Measurements from ENCODE around the gene TLR10. TPM values are rescaled to one million over a fixed set of nuclear protein-coding genes. Genes with fewer than 3 reads are reported as not detected.

Gene TLR10
- total and polyA plus RNA-seq, 9 of the 15 experiments (the other 6 are each of a cell fraction or from before 2014, with no cell fraction given): 0.03 to 0.05 TPM; not detected in 7

- TF ChIP-seq ZBTB40 (IDR thresholded peaks at IDR 0.05): peak; percentile 64
- TF ChIP-seq ZBTB40 (CRISPR knock-in tag; IDR thresholded peaks at IDR 0.05): no peak
- no peak for TF ChIP-seq GABPB2 (CRISPR knock-in tag; conservative IDR thresholded peaks at IDR 0.05)
- TF ChIP-seq ZNF584 (CRISPR knock-in tag; IDR thresholded peaks at IDR 0.05; ENCODE audit: low read depth): no peak; the same call in 1 of the 2 replicates
- no peak for TF ChIP-seq TRIM25 (IDR thresholded peaks at IDR 0.05; ENCODE audit: borderline replicate concordance)
- TF ChIP-seq KLF10 (CRISPR knock-in tag; IDR thresholded peaks at IDR 0.05): no peak
- TF ChIP-seq ZNF175 (CRISPR knock-in tag; IDR thresholded peaks at IDR 0.05; ENCODE audit: low read depth): peak; percentile 79
These were observed 22.8 kb upstream of the TLR10 start (continued) for GRCh38 chr4:38805530-38806145.

Data from K562 (cell line).